Lower lobe of right lung (tissue), 2 donors: ENCODE results near the gene TMEM147. TPM values are rescaled to one million over a fixed set of nuclear protein-coding genes. Genes with fewer than 3 reads are reported as not detected.

Experiments
- ATAC-seq, 2 donors: fragments of 200-7000 bp; cut with Tn5 transposase; one replicate each; pipeline ENCODE4 v1.9.1; 2020 to 2022; ENCODE audit warnings: mild to moderate bottlenecking in 2 of 2, moderate library complexity in 2 of 2
- DNase-seq: peaks from one replicate; pipeline ENCODE4 v3.0.0-alpha.2; 2020
- H3K27ac ChIP-seq: fragments of 200-600 bp; one replicate; pipeline ENCODE4 v1.8.0; 2022
- H3K27me3 ChIP-seq: fragments of 200-600 bp; one replicate; pipeline ENCODE4 v1.8.0; 2022; ENCODE audit warnings: low read depth
- H3K36me3 ChIP-seq: fragments of 200-600 bp; one replicate; pipeline ENCODE4 v1.8.0; 2022; ENCODE audit warnings: mild to moderate bottlenecking
- H3K4me1 ChIP-seq: fragments of 200-600 bp; one replicate; pipeline ENCODE4 v1.8.0; 2022
- H3K4me3 ChIP-seq: fragments of 200-600 bp; one replicate; pipeline ENCODE4 v1.8.0; 2022; ENCODE audit warnings: mild to moderate bottlenecking
- H3K9me3 ChIP-seq: fragments of 200-600 bp; one replicate; pipeline ENCODE4 v1.8.0; 2022
- CTCF ChIP-seq: fragments of 200-600 bp; IDR thresholded peaks from one replicate; pipeline ENCODE4 v1.8.0; 2022; ENCODE audit warnings: antibody characterized with exemption, mild to moderate bottlenecking
- intact Hi-C: fragments of 100-400 bp; cut with DNase I; formaldehyde crosslinking; loops from one replicate; pipeline ENCODE4 v1.11.0; 2022
- total RNA-seq: library from RNA; stranded (reverse); fragmentation: NEBNext Ultra II Directional; extraction: Animal tissue kit (Norgen Biotek cat#: 25700); gene quantifications from one replicate; pipeline ENCODE4 v1.2.1, GENCODE V29; 2021
- donor health status: DM: no; HTN: yes; CAD: no; lungs with severe emphysema.

The TMEM147 gene
- total RNA-seq, 1 donor from 2014 or later: 81.6 TPM

DNA sequence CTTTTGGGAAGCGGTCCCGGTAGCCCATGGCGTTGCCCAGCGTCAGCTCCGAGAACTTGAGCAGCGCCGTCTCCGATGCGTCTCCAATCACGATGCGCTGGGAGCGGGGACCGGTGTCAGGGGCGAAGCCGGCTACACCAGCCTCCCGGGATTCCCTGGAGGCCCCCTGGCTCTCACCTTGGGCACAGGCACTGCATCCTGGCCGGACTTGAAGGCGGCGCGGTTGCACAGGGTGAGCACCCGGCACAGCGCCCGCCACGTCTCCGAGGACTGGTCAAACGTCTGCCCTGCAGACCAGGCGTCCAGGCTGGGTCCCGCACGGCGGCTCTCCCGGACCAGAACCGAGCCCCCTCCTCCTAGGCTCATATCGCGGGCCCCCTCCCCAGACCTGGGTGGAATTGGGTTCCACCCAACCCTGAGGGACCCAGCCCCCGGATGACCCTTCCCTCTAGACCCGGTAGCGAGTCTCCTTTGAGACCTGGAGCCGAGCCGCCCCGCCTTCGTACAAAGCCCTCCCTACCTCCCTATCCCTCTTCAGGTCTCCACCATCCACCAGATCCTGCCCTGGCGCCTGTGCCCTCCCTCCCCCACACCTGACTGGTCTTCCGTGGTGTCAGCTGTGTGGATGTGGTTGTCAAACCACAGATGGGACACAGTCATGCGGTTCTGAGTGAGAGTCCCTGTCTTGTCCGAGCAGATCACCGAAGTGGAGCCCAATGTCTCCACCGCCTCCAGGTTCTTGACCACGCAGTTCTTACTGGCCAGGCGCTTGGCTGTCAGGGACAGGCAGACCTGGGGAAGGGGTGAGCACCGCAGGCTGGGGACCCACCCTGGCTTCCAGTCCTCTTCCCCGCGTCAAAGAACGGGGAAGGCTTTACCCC lies 13.2 kb downstream of the TMEM147 start:
- Histone ChIP-seq H3K9me3 (no peaks in the 10 kb centered on the region), H3K27ac (no peak overlapping the region), H3K27me3 (peaks cover 37% of the 10 kb centered on the region), H3K4me1 (peaks cover 7% of the 10 kb centered on the region), H3K36me3 (no peaks in the 10 kb centered on the region), H3K4me3 (peak overlapping the region; percentile 48)
- intact Hi-C loops: no loop called here
- ATAC-seq (peak in 1 of 2 donors; percentile 5), DNase-seq (no peak)
- no peak for TF ChIP-seq CTCF

- ATAC-seq (no peak), DNase-seq (no peak)
- intact Hi-C loops: no loop called here
- no peaks in the 10 kb centered on the region for H3K36me3 ChIP-seq
- H3K9me3 ChIP-seq: no peaks in the 10 kb centered on the region
- H3K27me3 ChIP-seq: peaks cover 37% of the 10 kb centered on the region
- no peak overlapping the region for H3K27ac ChIP-seq
- H3K4me3 ChIP-seq: no peak overlapping the region
- no peak for TF ChIP-seq CTCF
- H3K4me1 ChIP-seq: peaks cover 7% of the 10 kb centered on the region
These were observed 13.8 kb downstream of the TMEM147 start for GRCh38 chr19:35559281-35559659.

DNA sequence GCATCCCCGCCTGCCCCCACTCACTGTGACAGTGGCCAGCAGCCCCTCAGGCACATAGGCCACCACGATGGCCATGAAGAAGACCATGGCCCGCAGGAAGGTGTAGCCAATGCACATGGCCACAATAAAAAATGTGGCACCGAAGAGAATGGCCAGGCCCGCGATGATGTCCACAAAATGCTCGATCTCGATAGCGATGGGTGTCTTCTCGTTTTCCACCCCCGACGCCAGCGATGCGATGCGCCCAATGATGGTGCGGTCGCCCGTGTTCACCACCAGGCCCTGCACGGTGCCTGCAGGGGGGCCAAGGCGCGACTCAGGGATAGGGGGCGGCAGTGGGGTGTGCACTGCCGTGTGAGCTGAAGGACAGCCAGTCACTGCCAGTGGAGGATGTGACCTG lies 14.4 kb downstream of the TMEM147 start:
- intact Hi-C loops: no loop called here
- Histone ChIP-seq H3K9me3 (no peaks in the 10 kb centered on the region), H3K27ac (no peak overlapping the region), H3K4me1 (peaks cover 7% of the 10 kb centered on the region), H3K27me3 (peaks cover 37% of the 10 kb centered on the region), H3K36me3 (no peaks in the 10 kb centered on the region), H3K4me3 (no peak overlapping the region)
- DNase-seq: no peak
- no peak for TF ChIP-seq CTCF
- ATAC-seq: no peak

- no peak for TF ChIP-seq CTCF
- no peak overlapping the region for H3K27ac ChIP-seq
- intact Hi-C loops: no loop called here
- peaks cover 37% of the 10 kb centered on the region for H3K27me3 ChIP-seq
- H3K9me3 ChIP-seq: no peaks in the 10 kb centered on the region
- ATAC-seq: no peak
- H3K36me3 ChIP-seq: no peaks in the 10 kb centered on the region
- no peak overlapping the region for H3K4me3 ChIP-seq
- H3K4me1 ChIP-seq: peaks cover 7% of the 10 kb centered on the region
- DNase-seq: no peak
These were observed 14.8 kb downstream of the TMEM147 start for GRCh38 chr19:35560271-35560670.

GRCh38 chr19:35560677-35561076 lies 15.3 kb downstream of the TMEM147 start:
- Histone ChIP-seq H3K9me3 (no peaks in the 10 kb centered on the region), H3K4me3 (no peak overlapping the region), H3K27ac (no peak overlapping the region), H3K4me1 (peaks cover 7% of the 10 kb centered on the region), H3K27me3 (peaks cover 37% of the 10 kb centered on the region), H3K36me3 (no peaks in the 10 kb centered on the region)
- TF ChIP-seq CTCF: no peak
- intact Hi-C loops: no loop called here
- no peak for ATAC-seq
- DNase-seq: no peak
